Heart right ventricle (tissue), 16 donors: ENCODE measurements around the gene GAB1. TPM values are rescaled to one million over a fixed set of nuclear protein-coding genes. Genes with fewer than 3 reads are reported as not detected.
"Not testable (repeated sequence)": the region's sequence is repeated elsewhere in the genome, so short reads cannot be mapped to it uniquely, and the experiment has no call there.

Experiments used
- ATAC-seq, 8 donors: fragments of 200-7000 bp; cut with Tn5 transposase; one replicate each; pipeline ENCODE4 v1.9.1; 2020; ENCODE audit warnings: mild to moderate bottlenecking in 8 of 8, moderate library complexity in 8 of 8, moderate number of reproducible peaks in 1 of 8
- DNase-seq, 2 donors: peaks; one replicate each; pipeline ENCODE4 v3.0.0-alpha.2; 2020
- H3K27ac ChIP-seq, 10 donors: fragments of 200-600 bp; sonication (generic) in 2 of 10; one replicate each; pipeline versions ENCODE4 v1.5.0 to v1.8.0; 2020 to 2022; ENCODE audit warnings: mild to moderate bottlenecking in 3 of 10
- H3K27me3 ChIP-seq, 7 donors: fragments of 200-600 bp; one replicate each; pipeline ENCODE4 v1.8.0; 2021 to 2022; ENCODE audit warnings: mild to moderate bottlenecking in 2 of 7
- H3K36me3 ChIP-seq, 9 donors: fragments of 200-600 bp; sonication (generic) in 1 of 9; one replicate each; pipeline versions ENCODE4 v1.5.0 to v1.8.0; 2020 to 2022; ENCODE audit warnings: mild to moderate bottlenecking in 2 of 9
- H3K4me1 ChIP-seq, 9 donors: fragments of 200-600 bp; sonication (generic) in 1 of 9; one replicate each; pipeline versions ENCODE4 v1.5.0 to v1.8.0; 2020 to 2022; ENCODE audit warnings: mild to moderate bottlenecking in 4 of 9
- H3K4me3 ChIP-seq, 10 donors: fragments of 200-600 bp; sonication (generic) in 2 of 10; one replicate each; pipeline versions ENCODE4 v1.5.0 to v1.8.0; 2020 to 2022; ENCODE audit warnings: mild to moderate bottlenecking in 7 of 10, moderate library complexity in 2 of 10
- H3K9me3 ChIP-seq, 11 donors: fragments of 200-600 bp in 10 of 11; sonication (generic) in 2 of 11; one replicate each; pipeline versions ENCODE4 v1.5.0 to v1.8.0; 2013 to 2022; ENCODE audit warnings: mild to moderate bottlenecking in 2 of 11, control low read depth in 1 of 11, moderate library complexity in 1 of 11
- CTCF ChIP-seq, 9 donors: fragments of 200-600 bp; sonication (generic) in 2 of 9; IDR thresholded peaks; one replicate each; pipeline versions ENCODE4 v1.5.0 to v1.8.0; 2021 to 2022; ENCODE audit warnings: antibody characterized with exemption in 9 of 9, mild to moderate bottlenecking in 5 of 9, moderate library complexity in 1 of 9
- WGBS, 2 donors: extraction: QIAGEN DNeasy Blood & Tissue Kit; methylation state at CpG; one replicate each; pipeline ENCODE4 v1.1.7; 2013; ENCODE audit warnings: inconsistent platforms in 1 of 2; 5-methylcytosine and 5-hydroxymethylcytosine counted together
- intact Hi-C, 10 donors: fragments of 100-400 bp; cut with DNase I; formaldehyde crosslinking; loops; one replicate each; pipeline versions ENCODE4 v1.11.1 to v1.14.2; 2022
- polyA plus RNA-seq, 2 donors: library from polyadenylated mRNA; stranded (reverse); fragments of 200-250 nt; gene quantifications; one replicate each; pipeline ENCODE4 v1.2.3, GENCODE V29; 2013
- total RNA-seq, 10 donors: library from RNA; stranded (reverse); fragmentation: NEBNext Ultra II Directional in 3 of 10; extraction: Animal tissue kit (Norgen Biotek cat#: 25700) in 3 of 10; gene quantifications; one replicate each; pipeline versions ENCODE4 v1.2.1 to v1.2.4, GENCODE V29; 2021 to 2023
- donor health status: Arrhythmogenic right ventricular cardiomyopathy.
- donor health status: ischemic (EF 13 %, LVEDD 7.1; RV severe dilation, severe dysfunction).
- donor health status: healthy with polysubstance abuse.
- donor health status: DM: no; HTN: yes; CAD: no.
- donor health status: DM: no; HTN: no; CAD: no.
- donor health status: ischemic (EF 25% LVEDD 6.9; RV normal size, moderate dysfunction).
- donor health status: ischemic (EF 25% LVEDD 5.7; RV mildly dilated, moderate dysfunction).
- donor health status: healthy.
- donor health status: DM: yes; HTN: yes; CAD: no.
- donor health status: Ischemic cardiomyopathy.
- donor health status: ischemic (EF 35%, LVEDD 5.7; RV mildly dilated, moderate dysfunction).
- donor health status: nonischemic (EF 11% LVEDD 7.7; RV severe dilation, severe dysfunction).
- donor health status: DM: yes; HTN: yes; CAD: no.
- donor health status: PGD.
- donor health status: ischemic (EF 29% LVEDD 5.4; RV normal size, mild dysfunction).
- donor health status: nonischemic (EF 23%, LVEDD 6.1; RV moderate dilation, normal function).

GAB1 gene
- total and polyA plus RNA-seq, 12 donors, result 7.8 to 130 (median 95.3) TPM

GRCh38 chr4:143348233-143349077, 11.8 kb downstream of the GAB1 start:
- DNase-seq (no peak), ATAC-seq (peak in 1 of 8 donors; percentile 14)
- H3K27me3 ChIP-seq, result no peaks in the 10 kb centered on the region
- peaks cover 10 to 64% (median 40%) of the 10 kb centered on the region in 9 donors for H3K4me1 ChIP-seq
- WGBS, 2 donors, result 35 to 57% methylated on average over 7 of the region's 7 CpGs
- intact Hi-C loops, result loop anchor here in 1 of 10 donors (10.0 kb wide), 1 partner anchor 46 kb away; no protein-coding TSS in a partner anchor
- H3K9me3 ChIP-seq, result no peaks in the 10 kb centered on the region
- no peaks in the 10 kb centered on the region for H3K36me3 ChIP-seq
- TF ChIP-seq CTCF (IDR thresholded peaks at IDR 0.05), result no peak
- H3K27ac ChIP-seq, result no peak overlapping the region
- no peak overlapping the region for H3K4me3 ChIP-seq

GRCh38 chr4:143349858-143350527, 13.3 kb downstream of the GAB1 start:
- H3K36me3 ChIP-seq, DNase-seq, H3K9me3 ChIP-seq, H3K27me3 ChIP-seq: not testable (repeated sequence)
- 71 to 83% methylated on average over 25 of the region's 25 CpGs for WGBS, 2 donors
- Histone ChIP-seq H3K27ac (peak overlapping the region in 7 of 10 donors; percentile 27 to 79 (median 66)), H3K4me3 (peak overlapping the region in 7 of 10 donors; percentile 25 to 48 (median 45)), H3K4me1 (peaks cover 10 to 64% (median 42%) of the 10 kb centered on the region in 9 donors)
- intact Hi-C loops, result loop anchor here in 3 of 10 donors (5.0 to 10.0 kb wide), 3 partner anchors 37 to 55 kb away; no protein-coding TSS in a partner anchor
- peak in 6 of 8 donors; percentile 49 to 74 (median 60) for ATAC-seq

GRCh38 chr4:143351149-143351691, 14.5 kb downstream of the GAB1 start:
- Histone ChIP-seq H3K9me3 (no peaks in the 10 kb centered on the region), H3K4me1 (peaks cover 10 to 63% (median 54%) of the 10 kb centered on the region in 9 donors), H3K27ac (peak overlapping the region in 9 of 10 donors; percentile 32 to 79 (median 66)), H3K27me3 (no peaks in the 10 kb centered on the region), H3K36me3 (no peaks in the 10 kb centered on the region), H3K4me3 (peak overlapping the region in 9 of 10 donors; percentile 22 to 48 (median 37))
- DNase-seq (no peak), ATAC-seq (peak in 7 of 8 donors; percentile 18 to 47 (median 30))
- 54 to 69% methylated on average over 20 of the region's 20 CpGs for WGBS, 2 donors
- TF ChIP-seq CTCF (IDR thresholded peaks at IDR 0.05), result no peak
- intact Hi-C loops, result loop anchor here in 2 of 10 donors (5.0 to 10.0 kb wide), 2 partner anchors 36 to 54 kb away; no protein-coding TSS in a partner anchor

GRCh38 chr4:143351774-143352451, 15.2 kb downstream of the GAB1 start:
- Histone ChIP-seq H3K27ac (peak overlapping the region in 9 of 10 donors; percentile 41 to 79 (median 70)), H3K27me3 (no peaks in the 10 kb centered on the region), H3K9me3 (no peaks in the 10 kb centered on the region), H3K36me3 (no peaks in the 10 kb centered on the region), H3K4me1 (peaks cover 10 to 67% (median 60%) of the 10 kb centered on the region in 9 donors), H3K4me3 (peak overlapping the region in 8 of 10 donors; percentile 23 to 48 (median 41))
- peak in 4 of 8 donors; percentile 32 to 45 (median 35) for ATAC-seq
- no peak for DNase-seq
- intact Hi-C loops, result loop anchor here in 2 of 10 donors (5.0 to 10.0 kb wide), 2 partner anchors 35 to 53 kb away; no protein-coding TSS in a partner anchor
- TF ChIP-seq CTCF (IDR thresholded peaks at IDR 0.05), result no peak
- WGBS, 2 donors, result 38 to 41% methylated on average over 1 of the region's 1 CpG
